AG04449 (cell line): ENCODE measurements around the gene RFFL.
"Not testable (repeated sequence)": the region's sequence is repeated elsewhere in the genome, so short reads cannot be mapped to it uniquely, and the experiment has no call there.

Experiments used
- CTCF ChIA-PET: fragments of 350-600 bp; formaldehyde crosslinking; extraction: SDS; loops from one replicate; lab custom pipeline; 2021; ENCODE audit warnings: antibody characterized with exemption; lab: Yijun Ruan, JAX
- POLR2A ChIA-PET: fragments of 400-600, 350-600 bp; formaldehyde crosslinking; extraction: SDS; loops from one replicate; lab custom pipeline; 2020; ENCODE audit warnings: antibody characterized with exemption, inconsistent platforms; lab: Yijun Ruan, JAX
- DNase-seq: peaks from one replicate; pipeline ENCODE4 v3.0.0-alpha.2; 2010; ENCODE audit warnings: low read depth, low spot score
- H3K4me3 ChIP-seq: 2 replicates; pipeline ENCODE4 v1.5.1; 2011; ENCODE audit warnings: low read depth, mild to moderate bottlenecking, control low read depth, low read length
- CTCF ChIP-seq: IDR thresholded peaks from one replicate; pipeline ENCODE4 v1.5.1; 2011; ENCODE audit warnings: mild to moderate bottlenecking, moderate library complexity, low read length, control low read depth, inconsistent platforms; ENCODE audit not compliant: insufficient read depth; ENCODE audit errors: missing control alignments

Gene RFFL

GRCh38 chr17:35063514-35064223 is at the start of gene RFFL:
RFFL (minus strand) TSS chr17:35063707; CDS start chr17:35026553, 37,154 bp downstream.
- peak; percentile 16 for TF ChIP-seq CTCF
- peak within 1 kb of the TSS; percentile 38; the same call in 1 of the 2 replicates for H3K4me3 ChIP-seq
- POLR2A ChIA-PET, result interaction anchor here (0.6 to 1.7 kb wide), 3 partner anchors 41 to 208 kb away, joined by 4 to 8 read pairs (median 5); partner anchors contain the start of gene LIG3
- CTCF ChIA-PET, result interaction anchor here (0.6 to 1.6 kb wide), 6 partner anchors 9 to 81 kb away, joined by 3 to 6 read pairs (median 4); no protein-coding TSS in a partner anchor
- peak; percentile 89 for DNase-seq

GRCh38 chr17:35110791-35111190 is 47.3 kb upstream of the RFFL start:
- DNase-seq, H3K4me3 ChIP-seq, POLR2A ChIA-PET: not testable (repeated sequence)
- CTCF ChIA-PET, result interaction anchor here (2.4 kb wide), 1 partner anchor 9 kb away, joined by 15 read pairs; the partner anchor contains the start of gene RAD51D

- no peak for DNase-seq
- H3K4me3 ChIP-seq, result no peak overlapping the region
- TF ChIP-seq CTCF, result no peak
- ChIA-PET POLR2A (no interaction called here), CTCF (interaction anchor here (2.3 kb wide), 1 partner anchor 15 kb away, joined by 8 read pairs; no protein-coding TSS in a partner anchor)
Measured at GRCh38 chr17:35104844-35105450, 41.4 kb upstream of the RFFL start.

GRCh38 chr17:35103271-35103670 is 39.8 kb upstream of the RFFL start:
- POLR2A ChIA-PET, result interaction anchor here (0.7 kb wide), 1 partner anchor 67 kb away, joined by 3 read pairs; no protein-coding TSS in a partner anchor
- CTCF ChIA-PET, result interaction anchor here (0.7 to 3.3 kb wide), 4 partner anchors 11 to 122 kb away, joined by 3 to 22 read pairs (median 8); partner anchors contain the start of gene RAD51D
- no peak for DNase-seq
- no peak overlapping the region for H3K4me3 ChIP-seq
- no peak for TF ChIP-seq CTCF

- H3K4me3 ChIP-seq, result no peak overlapping the region
- CTCF ChIA-PET, result interaction anchor here (2.7 to 3.3 kb wide), 2 partner anchors 12 to 17 kb away, joined by 9 to 22 read pairs; partner anchors contain the start of gene RAD51D
- no peak for TF ChIP-seq CTCF
- POLR2A ChIA-PET, result no interaction called here
- DNase-seq, result no peak
Measured at GRCh38 chr17:35101725-35102124, 38.2 kb upstream of the RFFL start.

- ChIA-PET CTCF (interaction anchor here (2.7 to 3.3 kb wide), 2 partner anchors 11 to 18 kb away, joined by 9 to 22 read pairs; partner anchors contain the start of gene RAD51D), POLR2A (no interaction called here)
- no peak for DNase-seq
- no peak for TF ChIP-seq CTCF
- no peak overlapping the region for H3K4me3 ChIP-seq
Measured at GRCh38 chr17:35101036-35101435, 37.5 kb upstream of the RFFL start.
